H1 (cell line): ENCODE results near the gene REPS1.

Experiments
- BRCA1 ChIP-seq: IDR thresholded peaks from 2 replicates; pipeline ENCODE4 v1.6.1; 2012; ENCODE audit warnings: low read depth, low read length, improper control_type of control experiment
- CHD2 ChIP-seq: IDR thresholded peaks from 2 replicates; pipeline ENCODE4 v1.6.1; 2012; ENCODE audit warnings: low read length, improper control_type of control experiment
- CTCF ChIP-seq, 3 experiments: IDR thresholded peaks; 1 replicate in 2 of 3; 2 replicates in 1 of 3; pipeline versions ENCODE4 v1.5.1 to v1.6.1; 2011; ENCODE audit warnings: low read length in 3 of 3, mild to moderate bottlenecking in 3 of 3, inconsistent platforms in 2 of 3, low read depth in 1 of 3, moderate library complexity in 1 of 3; ENCODE audit not compliant: insufficient read depth in 1 of 3; ENCODE audit errors: control extremely low read depth in 1 of 3
- PHF8 ChIP-seq: fragments of 200-600 bp; sonication (generic); conservative IDR thresholded peaks from 2 replicates; pipeline ENCODE4 v1.7.1; 2012; ENCODE audit warnings: low read depth, mild to moderate bottlenecking, inconsistent platforms, low read length, moderate library complexity
- POLR2AphosphoS5 ChIP-seq: IDR thresholded peaks from 2 replicates; pipeline ENCODE4 v1.6.1; 2011; ENCODE audit warnings: low read depth, low read length

- TF ChIP-seq CTCF (IDR thresholded peaks at IDR 0.05; ENCODE audit: control extremely low read depth in 1 of 3, insufficient read depth in 1 of 3, low read depth in 1 of 3, low read length in 3 of 3) = no peak
- no peak for TF ChIP-seq PHF8
- TF ChIP-seq POLR2AphosphoS5 = no peak
- TF ChIP-seq CHD2 = no peak
- no peak for TF ChIP-seq BRCA1
These were observed 49.4 kb upstream of the REPS1 start for GRCh38 chr6:139037490-139037889.
